H9 (cell line): ENCODE measurements around the gene PKD1. TPM values are rescaled to one million over a fixed set of nuclear protein-coding genes. Genes with fewer than 3 reads are reported as not detected.

Source experiments
- DNase-seq: peaks from one replicate; pipeline ENCODE4 v3.0.0-alpha.2; 2017
- H2AFZ ChIP-seq: one replicate; pipeline ENCODE4 v1.6.1; 2013; ENCODE audit warnings: mild to moderate bottlenecking, low read length, control low read depth, moderate library complexity
- H2AK5ac ChIP-seq: 2 replicates; pipeline ENCODE4 v1.6.1; 2013; ENCODE audit warnings: low read length, control low read depth, mixed read lengths; ENCODE audit not compliant: insufficient read length
- H2BK120ac ChIP-seq: one replicate; pipeline ENCODE4 v1.6.1; 2013; ENCODE audit warnings: low read depth, mild to moderate bottlenecking, low read length, control low read depth, inconsistent platforms; ENCODE audit not compliant: poor library complexity, severe bottlenecking
- H2BK12ac ChIP-seq: 2 replicates; pipeline ENCODE4 v1.6.1; 2013; ENCODE audit warnings: low read length, control low read depth, mixed read lengths, low read depth; ENCODE audit not compliant: insufficient read length
- H2BK15ac ChIP-seq: 2 replicates; pipeline ENCODE4 v1.6.1; 2013; ENCODE audit warnings: low read depth, low read length, control low read depth
- H2BK20ac ChIP-seq: one replicate; pipeline ENCODE4 v1.6.1; 2013; ENCODE audit warnings: low read depth, mild to moderate bottlenecking, low read length, control low read depth, inconsistent platforms; ENCODE audit not compliant: poor library complexity, severe bottlenecking
- H2BK5ac ChIP-seq: 2 replicates; pipeline ENCODE4 v1.6.1; 2013; ENCODE audit warnings: low read length, control low read depth, mixed read lengths; ENCODE audit not compliant: insufficient read length
- H3K14ac ChIP-seq: 2 replicates; pipeline ENCODE4 v1.6.1; 2013; ENCODE audit warnings: low read length, control low read depth; ENCODE audit not compliant: insufficient read depth
- H3K18ac ChIP-seq: 2 replicates; pipeline ENCODE4 v1.6.1; 2013; ENCODE audit warnings: low read depth, mild to moderate bottlenecking, mixed read lengths, low read length, control low read depth; ENCODE audit not compliant: insufficient read length
- H3K23ac ChIP-seq: 2 replicates; pipeline ENCODE4 v1.6.1; 2013; ENCODE audit warnings: low read length, control low read depth, mixed read lengths, low read depth; ENCODE audit not compliant: insufficient read length
- H3K23me2 ChIP-seq: 2 replicates; pipeline ENCODE4 v1.6.1; 2013; ENCODE audit warnings: low read depth, mild to moderate bottlenecking, mixed read lengths, low read length, control low read depth; ENCODE audit not compliant: insufficient read length, poor library complexity, severe bottlenecking
- H3K27ac ChIP-seq: 2 replicates; pipeline ENCODE4 v1.5.1; 2013; ENCODE audit warnings: low read length, control low read depth, mixed read lengths, low read depth; ENCODE audit not compliant: insufficient read length
- H3K27me3 ChIP-seq: 2 replicates; pipeline ENCODE4 v1.6.1; 2013; ENCODE audit warnings: low read length, control low read depth, inconsistent platforms; ENCODE audit not compliant: insufficient read depth
- H3K4ac ChIP-seq: 2 replicates; pipeline ENCODE4 v1.6.1; 2013; ENCODE audit warnings: low read depth, mild to moderate bottlenecking, control low read depth, inconsistent platforms, low read length, moderate library complexity
- H3K4me1 ChIP-seq: 2 replicates; pipeline ENCODE4 v1.6.1; 2013; ENCODE audit warnings: low read length, control low read depth, inconsistent platforms; ENCODE audit not compliant: insufficient read depth
- H3K4me2 ChIP-seq: 2 replicates; pipeline ENCODE4 v1.6.1; 2013; ENCODE audit warnings: low read length, control low read depth, mixed read lengths; ENCODE audit not compliant: insufficient read length, insufficient read depth
- H3K56ac ChIP-seq: 2 replicates; pipeline ENCODE4 v1.6.1; 2013; ENCODE audit warnings: low read depth, mild to moderate bottlenecking, mixed read lengths, low read length, control low read depth; ENCODE audit not compliant: insufficient read length
- H3K79me1 ChIP-seq: 2 replicates; pipeline ENCODE4 v1.6.1; 2013; ENCODE audit warnings: low read depth, mild to moderate bottlenecking, moderate library complexity, low read length, control low read depth, inconsistent platforms; ENCODE audit not compliant: insufficient read depth, poor library complexity, severe bottlenecking
- H3K79me2 ChIP-seq: 2 replicates; pipeline ENCODE4 v1.6.1; 2013; ENCODE audit warnings: low read length, control low read depth, inconsistent platforms; ENCODE audit not compliant: insufficient read depth
- H3K9ac ChIP-seq: 2 replicates; pipeline ENCODE4 v1.6.1; 2013; ENCODE audit warnings: low read length, control low read depth, mixed read lengths; ENCODE audit not compliant: insufficient read length; ENCODE audit errors: extremely low read depth
- H3K9me3 ChIP-seq: one replicate; pipeline ENCODE4 v1.6.1; 2013; ENCODE audit warnings: low read depth, low read length, inconsistent platforms; ENCODE audit not compliant: control insufficient read depth
- H3T11ph ChIP-seq: one replicate; pipeline ENCODE4 v1.6.1; 2013; ENCODE audit warnings: mild to moderate bottlenecking, low read length, control low read depth, inconsistent platforms
- H4K20me1 ChIP-seq: one replicate; pipeline ENCODE4 v1.6.1; 2013; ENCODE audit not compliant: control insufficient read depth, insufficient read length, insufficient read depth
- H4K5ac ChIP-seq: 2 replicates; pipeline ENCODE4 v1.6.1; 2013; ENCODE audit warnings: low read depth, mild to moderate bottlenecking, mixed read lengths, low read length, control low read depth; ENCODE audit not compliant: insufficient read length
- H4K8ac ChIP-seq: replicated peaks from 2 replicates; pipeline ENCODE4 v1.6.1; 2013; ENCODE audit warnings: low read length, control low read depth, mixed read lengths, low read depth; ENCODE audit not compliant: insufficient read length
- H4K91ac ChIP-seq: 2 replicates; pipeline ENCODE4 v1.6.1; 2013; ENCODE audit warnings: low read depth, mild to moderate bottlenecking, moderate library complexity, mixed read lengths, low read length, control low read depth; ENCODE audit not compliant: insufficient read length
- H3K27ac Mint-ChIP-seq, 3 experiments: 2 replicates in 2 of 3; 3 replicates in 1 of 3; pipeline ENCODE4 v1.8.0; 2020 to 2021; ENCODE audit warnings: mixed read lengths in 3 of 3, mild to moderate bottlenecking in 1 of 3, moderate library complexity in 1 of 3
- H3K27me3 Mint-ChIP-seq: 2 replicates; pipeline ENCODE4 v1.8.0; 2021; ENCODE audit warnings: low read depth, mild to moderate bottlenecking, moderate library complexity, mixed read lengths
- H3K36me3 Mint-ChIP-seq, 3 experiments: 2 replicates in 2 of 3; 3 replicates in 1 of 3; pipeline ENCODE4 v1.8.0; 2020 to 2021; ENCODE audit warnings: low read depth in 3 of 3, mixed read lengths in 3 of 3; ENCODE audit not compliant: insufficient read depth in 1 of 3
- H3K4me1 Mint-ChIP-seq, 2 experiments: 2 replicates each; pipeline ENCODE4 v1.8.0; 2020; ENCODE audit warnings: mixed read lengths in 2 of 2
- H3K4me3 Mint-ChIP-seq, 2 experiments: 2 replicates in 1 of 2; 3 replicates in 1 of 2; pipeline ENCODE4 v1.8.0; 2020 to 2021; ENCODE audit warnings: mild to moderate bottlenecking in 2 of 2, mixed read lengths in 2 of 2, moderate library complexity in 1 of 2
- H3K9me3 Mint-ChIP-seq, 2 experiments: 2 replicates in 1 of 2; 3 replicates in 1 of 2; pipeline ENCODE4 v1.8.0; 2020; ENCODE audit warnings: mild to moderate bottlenecking in 2 of 2, mixed read lengths in 2 of 2, moderate library complexity in 1 of 2
- WGBS: extraction: QIAGEN DNeasy Blood & Tissue Kit; methylation state at CpG from one replicate; pipeline ENCODE4 v1.1.7; 2013; ENCODE audit warnings: missing lambda C conversion rate, low lambda C conversion rate, mixed read lengths; ENCODE audit not compliant: insufficient read length; ENCODE audit errors: extremely low coverage; 5-methylcytosine and 5-hydroxymethylcytosine counted together
- total RNA-seq: library from RNA; stranded (reverse); gene quantifications from 2 replicates; pipeline ENCODE4 v1.2.1, GENCODE V29; 2021
- TF ChIP-seq, protein P1 (sequence below): fragments of 200-600 bp; sonication (generic); conservative IDR thresholded peaks from 3 replicates; pipeline ENCODE4 v1.8.0; 2021; ENCODE audit warnings: antibody characterized with exemption, mild to moderate bottlenecking

The PKD1 gene
- total RNA-seq, 1 experiment from 2014 or later = 88.0 TPM

GRCh38 chr16:2053211-2053610 lies 82.5 kb downstream of the PKD1 start:
- H3K23ac ChIP-seq = no peak overlapping the region
- no peak overlapping the region for H3K4ac ChIP-seq
- H3K14ac ChIP-seq = no peak overlapping the region
- no CpG with 5 or more reads among the region's 21 CpGs for WGBS
- no peaks in the 10 kb centered on the region for H3K9me3 ChIP-seq
- H3K36me3 Mint-ChIP-seq = peaks cover 6 to 42% (median 36%) of the 10 kb centered on the region in 3 experiments; a peak in 6 of 7 replicates
- H2BK20ac ChIP-seq = no peak overlapping the region
- no peak overlapping the region for H2AFZ ChIP-seq
- peaks cover 6% of the 10 kb centered on the region in 2 experiments for H3K4me1 Mint-ChIP-seq
- H2BK12ac ChIP-seq = no peak overlapping the region
- no peak overlapping the region for H3T11ph ChIP-seq
- no peaks in the 10 kb centered on the region for H3K27me3 Mint-ChIP-seq
- peaks cover 2% of the 10 kb centered on the region for H4K20me1 ChIP-seq
- no peak overlapping the region for H4K91ac ChIP-seq
- peaks cover 5% of the 10 kb centered on the region for H3K23me2 ChIP-seq
- H3K79me2 ChIP-seq = no peaks in the 10 kb centered on the region
- H4K8ac ChIP-seq = no peak overlapping the region
- no peak for DNase-seq
- H4K5ac ChIP-seq = no peak overlapping the region
- H3K4me1 ChIP-seq = 0 out of 2 replicates have a peak, but pooled peaks cover 3% of the 10 kb centered on the region
- no peaks in the 10 kb centered on the region for H3K27me3 ChIP-seq
- no peak overlapping the region for H2BK120ac ChIP-seq
- H3K56ac ChIP-seq = no peak overlapping the region
- H2AK5ac ChIP-seq = no peak overlapping the region
- H3K79me1 ChIP-seq = no peaks in the 10 kb centered on the region
- H3K4me3 Mint-ChIP-seq = no peak overlapping the region
- no peaks in the 10 kb centered on the region for H3K9me3 Mint-ChIP-seq
- H3K9ac ChIP-seq = no peak overlapping the region
- no peak overlapping the region for H3K18ac ChIP-seq
- H3K27ac Mint-ChIP-seq = peak overlapping the region in 1 of 3 experiments; percentile 29; a peak in 1 of 7 replicates
- no peak overlapping the region for H2BK15ac ChIP-seq
- no peak overlapping the region for H3K4me2 ChIP-seq
- H2BK5ac ChIP-seq = no peak overlapping the region
- no peak overlapping the region for H3K27ac ChIP-seq
- TF ChIP-seq, protein P1, sequence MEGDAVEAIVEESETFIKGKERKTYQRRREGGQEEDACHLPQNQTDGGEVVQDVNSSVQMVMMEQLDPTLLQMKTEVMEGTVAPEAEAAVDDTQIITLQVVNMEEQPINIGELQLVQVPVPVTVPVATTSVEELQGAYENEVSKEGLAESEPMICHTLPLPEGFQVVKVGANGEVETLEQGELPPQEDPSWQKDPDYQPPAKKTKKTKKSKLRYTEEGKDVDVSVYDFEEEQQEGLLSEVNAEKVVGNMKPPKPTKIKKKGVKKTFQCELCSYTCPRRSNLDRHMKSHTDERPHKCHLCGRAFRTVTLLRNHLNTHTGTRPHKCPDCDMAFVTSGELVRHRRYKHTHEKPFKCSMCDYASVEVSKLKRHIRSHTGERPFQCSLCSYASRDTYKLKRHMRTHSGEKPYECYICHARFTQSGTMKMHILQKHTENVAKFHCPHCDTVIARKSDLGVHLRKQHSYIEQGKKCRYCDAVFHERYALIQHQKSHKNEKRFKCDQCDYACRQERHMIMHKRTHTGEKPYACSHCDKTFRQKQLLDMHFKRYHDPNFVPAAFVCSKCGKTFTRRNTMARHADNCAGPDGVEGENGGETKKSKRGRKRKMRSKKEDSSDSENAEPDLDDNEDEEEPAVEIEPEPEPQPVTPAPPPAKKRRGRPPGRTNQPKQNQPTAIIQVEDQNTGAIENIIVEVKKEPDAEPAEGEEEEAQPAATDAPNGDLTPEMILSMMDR = no peak
